Measurements from ENCODE around the gene EDDM13. TPM values are rescaled to one million over a fixed set of nuclear protein-coding genes. Genes with fewer than 3 reads are reported as not detected.
"Not testable (repeated sequence)": the region's sequence is repeated elsewhere in the genome, so short reads cannot be mapped to it uniquely, and the experiment has no call there.

The EDDM13 gene
- total RNA-seq, 1 donor from 2014 or later, result 0.46 TPM

GRCh38 chr19:56321254-56321988 is 48.9 kb downstream of the EDDM13 start:
- no peak for DNase-seq (ENCODE audit: low read depth, low spot score)

DNA sequence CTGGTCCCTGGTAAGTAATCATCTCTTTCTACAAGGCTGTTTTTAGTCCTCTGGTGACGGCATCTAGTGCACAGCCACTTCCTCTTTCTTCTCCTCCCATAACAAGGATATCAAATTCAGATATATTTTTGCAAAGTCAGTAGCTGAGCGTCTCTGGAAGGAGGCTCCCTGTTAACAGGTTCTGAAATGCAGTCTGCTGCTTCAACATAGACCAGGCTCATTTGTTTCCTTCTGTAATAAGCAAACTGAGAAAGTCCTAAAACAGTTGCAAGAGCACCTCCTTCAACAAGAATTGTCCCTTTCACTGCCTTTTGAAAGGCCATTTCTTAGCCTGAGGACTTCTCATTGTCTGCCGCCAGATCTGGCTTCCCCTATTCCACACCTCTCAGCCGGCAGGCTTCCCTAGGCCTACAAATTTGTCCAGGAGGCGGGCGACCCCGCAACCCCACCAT is 49.5 kb downstream of the EDDM13 start:
- no peak for DNase-seq (ENCODE audit: low read depth, low spot score)

DNA sequence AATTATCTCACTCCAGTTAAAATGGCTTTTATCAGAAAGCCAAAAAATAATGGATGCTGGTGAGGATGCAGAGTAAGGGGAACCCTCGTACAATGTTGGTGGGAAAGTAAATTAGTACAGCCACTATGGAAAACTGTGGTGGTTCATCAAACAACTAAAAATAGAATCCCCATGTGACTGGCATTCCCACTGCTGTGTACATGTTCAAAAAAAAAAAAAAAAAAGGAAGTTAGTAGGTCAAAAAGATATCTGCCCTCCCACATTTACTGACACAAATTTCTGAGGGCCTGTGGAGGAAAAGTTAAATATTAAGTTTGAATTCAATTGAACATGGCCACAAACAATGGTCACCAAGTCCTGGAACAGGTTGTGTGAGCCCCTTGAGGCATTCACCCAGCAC is 51.9 kb downstream of the EDDM13 start:
- DNase-seq (ENCODE audit: low read depth, low spot score), result no peak

DNA sequence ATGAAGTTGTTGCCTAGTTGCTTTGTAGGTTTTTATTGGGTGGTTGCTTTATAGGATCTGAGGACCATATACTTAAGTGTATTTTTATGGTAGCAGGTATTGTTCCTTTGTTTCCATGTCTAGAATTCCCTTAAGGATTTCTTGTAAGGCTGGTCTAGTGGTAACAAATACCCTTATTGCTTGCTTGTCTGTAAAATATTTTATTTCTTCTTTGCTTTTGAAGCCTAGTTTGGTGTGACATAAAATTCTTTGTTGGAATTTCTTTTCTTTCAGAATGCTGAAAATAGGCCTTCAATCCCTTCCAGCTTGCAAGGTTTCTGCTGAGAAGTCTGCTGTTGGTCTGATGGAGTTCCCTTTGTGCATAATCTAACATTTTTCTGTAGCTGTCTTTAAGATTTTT is 60.1 kb downstream of the EDDM13 start:
- DNase-seq (ENCODE audit: low read depth, low spot score), result no peak

- DNase-seq (ENCODE audit: low read depth, low spot score), result peak; percentile 29
These were observed 61.0 kb downstream of the EDDM13 start for GRCh38 chr19:56333506-56333905.

DNA sequence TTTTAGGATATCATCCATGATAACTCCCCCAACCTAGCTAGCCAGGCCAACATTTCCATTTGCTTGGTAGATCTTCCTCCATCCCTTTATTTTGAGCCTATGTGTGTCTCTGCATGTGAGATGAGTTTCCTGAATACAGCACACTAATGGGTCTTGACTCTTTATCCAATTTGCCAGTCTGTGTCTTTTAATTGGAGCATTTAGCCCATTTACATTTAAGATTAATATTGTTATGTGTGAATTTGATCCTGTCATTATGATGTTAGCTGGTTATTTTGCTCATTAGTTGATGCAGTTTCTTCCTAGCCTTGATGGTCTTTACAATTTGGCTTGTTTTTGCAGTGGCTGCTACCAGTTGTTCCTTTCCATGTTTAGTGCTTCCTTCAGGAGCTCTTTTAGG is 62.8 kb downstream of the EDDM13 start:
- DNase-seq (ENCODE audit: low read depth, low spot score), result not testable (repeated sequence)

DNA sequence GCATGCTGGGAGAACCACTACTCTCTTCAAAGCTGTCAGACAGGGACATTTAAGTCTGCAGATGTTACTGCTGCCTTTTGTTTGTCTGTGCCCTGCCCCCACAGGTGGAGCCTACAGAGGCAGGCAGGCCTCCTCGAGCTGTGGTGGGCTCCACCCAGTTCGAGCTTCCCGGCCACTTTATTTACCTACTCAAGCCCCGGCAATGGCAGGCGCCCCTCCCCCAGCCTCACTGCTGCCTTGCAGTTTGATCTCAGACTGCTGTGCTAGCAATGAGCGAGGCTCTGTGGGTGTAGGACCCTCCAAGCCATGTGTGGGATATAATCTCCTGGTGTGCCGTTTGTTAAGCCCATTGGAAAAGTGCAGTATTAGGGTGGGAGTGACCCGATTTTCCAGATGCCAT is 64.5 kb downstream of the EDDM13 start:
- not testable (repeated sequence) for DNase-seq (ENCODE audit: low read depth, low spot score)

DNA sequence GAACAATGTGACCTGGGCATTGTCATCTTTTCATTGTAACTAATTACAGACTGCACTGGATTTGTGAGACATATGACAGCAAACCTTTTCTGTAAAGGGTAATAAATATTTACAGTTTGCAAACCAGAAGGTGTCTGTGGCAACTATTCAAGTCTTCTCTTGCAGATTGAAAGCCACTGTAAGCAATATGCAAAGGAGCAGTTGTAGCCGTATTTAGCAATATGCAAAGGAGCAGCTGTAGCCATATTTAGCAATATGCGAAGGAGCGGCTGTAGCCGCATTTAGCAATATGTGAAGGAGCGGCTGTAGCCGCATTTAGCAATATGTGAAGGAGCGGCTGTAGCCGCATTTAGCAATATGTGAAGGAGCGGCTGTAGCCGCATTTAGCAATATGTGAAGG is 66.5 kb downstream of the EDDM13 start:
- DNase-seq (ENCODE audit: low read depth, low spot score), result not testable (repeated sequence)

DNA sequence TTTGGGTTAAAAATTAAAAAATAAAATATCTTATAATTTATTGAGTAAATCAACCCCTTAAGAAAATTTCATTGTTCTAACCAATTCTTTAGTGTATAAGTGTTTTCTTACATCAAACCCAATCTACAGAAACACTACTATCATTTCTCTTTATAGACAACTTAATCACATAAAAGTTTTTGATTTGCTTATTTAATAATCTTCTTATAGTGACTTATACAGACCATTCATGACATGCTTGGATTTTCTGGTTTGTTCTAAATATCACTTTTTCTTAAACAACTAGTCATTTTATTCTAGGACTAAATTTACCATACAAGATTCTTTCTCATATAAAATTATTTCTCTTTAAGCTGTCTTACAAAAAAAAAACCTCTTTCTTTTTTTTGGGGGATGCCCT is 69.4 kb downstream of the EDDM13 start:
- DNase-seq (ENCODE audit: low read depth, low spot score), result no peak

DNA sequence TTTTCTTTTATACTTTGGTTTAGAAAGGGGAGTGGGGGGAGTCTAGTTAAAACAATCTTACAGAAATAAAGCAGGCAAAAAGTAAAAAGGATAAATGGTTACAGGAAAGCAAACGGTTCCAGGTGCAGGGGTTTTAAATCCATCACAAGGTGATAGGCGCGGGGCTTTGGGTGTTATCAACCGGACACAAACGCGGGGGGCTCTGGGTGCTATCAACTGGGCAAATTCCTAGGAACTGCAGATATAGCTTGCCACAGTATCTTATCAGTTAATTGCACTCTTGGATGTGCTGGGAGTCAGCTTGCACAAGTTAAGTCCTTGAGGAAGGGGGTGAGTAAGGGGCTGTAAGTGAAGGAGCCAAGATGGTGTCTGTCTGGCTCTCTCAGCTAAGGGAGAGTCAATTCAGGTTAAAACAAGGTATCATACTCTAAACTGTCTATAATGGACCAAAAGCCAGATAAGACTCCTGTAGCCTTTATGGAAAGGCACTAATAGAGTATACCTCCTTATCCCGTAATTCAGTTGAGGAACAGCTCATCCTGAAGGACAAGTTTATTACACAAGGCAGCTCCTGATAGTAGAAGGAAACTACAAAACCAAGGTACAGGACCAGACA is 74.7 kb downstream of the EDDM13 start:
- no peak for DNase-seq (ENCODE audit: low read depth, low spot score)

DNA sequence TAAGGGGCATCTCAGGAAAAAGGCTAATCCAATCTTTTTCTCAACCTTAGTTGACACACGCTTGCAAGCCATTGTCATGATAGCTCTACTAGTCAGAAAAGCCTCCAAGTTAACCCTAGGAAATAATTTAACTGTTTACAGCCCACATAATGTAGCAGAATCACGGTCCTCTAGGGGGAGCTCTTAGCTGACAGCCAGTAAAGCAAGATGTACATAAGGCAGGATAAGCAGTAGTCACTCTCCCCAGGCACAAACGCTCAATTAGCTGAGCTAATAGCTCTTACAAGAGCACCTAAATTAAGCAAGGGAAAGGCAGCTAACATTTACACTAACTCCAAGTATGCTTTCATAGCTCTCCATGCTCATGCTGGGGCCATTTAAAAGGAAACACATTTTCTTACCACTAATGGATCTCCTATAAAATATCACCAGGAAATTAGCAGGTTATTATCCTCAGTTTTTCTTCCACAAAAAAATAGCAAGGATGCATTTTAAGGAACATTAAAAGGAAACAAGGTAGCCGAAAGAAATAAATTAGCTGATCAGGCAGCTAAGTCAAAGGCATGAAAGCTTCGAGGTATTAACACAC is 75.8 kb downstream of the EDDM13 start:
- DNase-seq (ENCODE audit: low read depth, low spot score), result no peak

- no peak for DNase-seq (ENCODE audit: low read depth, low spot score)
These were observed 78.0 kb downstream of the EDDM13 start for GRCh38 chr19:56350416-56351045.

DNA sequence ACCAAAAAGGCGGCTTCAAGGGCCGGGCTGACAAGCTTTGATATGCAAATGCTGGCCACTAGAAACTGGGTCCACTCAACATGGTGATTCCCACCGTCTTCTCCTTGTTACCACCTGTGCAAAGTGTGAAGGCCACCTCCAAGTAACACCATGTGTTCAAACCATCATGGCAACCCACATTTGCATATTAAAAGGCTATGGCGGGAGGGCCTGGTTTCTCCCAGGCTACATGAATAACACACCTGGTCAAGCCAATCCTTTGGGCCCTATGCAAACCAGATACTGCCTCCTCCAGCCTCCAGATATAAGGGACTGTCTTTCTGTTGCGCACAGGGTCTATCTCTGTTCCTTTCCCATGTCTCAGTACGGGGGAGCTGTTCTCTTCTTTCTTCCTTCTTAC is 78.7 kb downstream of the EDDM13 start:
- DNase-seq (ENCODE audit: low read depth, low spot score), result no peak

DNA sequence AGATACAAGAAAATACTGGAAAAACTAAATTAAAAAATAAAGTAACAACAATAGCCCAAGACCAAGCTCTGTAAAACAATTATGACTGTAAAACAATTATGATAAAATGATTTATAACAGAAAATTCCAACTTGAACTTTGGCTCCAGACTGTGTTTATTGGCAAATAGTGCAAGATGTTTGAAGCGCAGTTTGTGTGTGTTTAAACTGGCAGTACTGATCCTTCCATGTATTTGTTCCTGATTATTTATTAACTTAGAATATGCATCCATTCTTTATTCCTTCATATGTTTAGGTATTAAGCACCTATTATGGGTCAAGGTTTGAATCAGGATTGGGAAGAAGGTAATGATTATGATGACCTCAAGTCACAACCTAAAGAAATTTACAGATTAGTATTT is 83.0 kb downstream of the EDDM13 start:
- no peak for DNase-seq (ENCODE audit: low read depth, low spot score)

GRCh38 chr19:56356944-56357343 is 84.4 kb downstream of the EDDM13 start:
- no peak for DNase-seq (ENCODE audit: low read depth, low spot score)

Other genes with a start within 250 kb of the EDDM13 start
- gene ZNF787, start 151.5 kb upstream of the EDDM13 start, total RNA-seq, result 36.5 and 39.2 TPM in 2 replicates
- gene ZNF444, start 131.5 kb upstream of the EDDM13 start, total RNA-seq, result 15.5 and 16.0 TPM in 2 replicates
- gene GALP, start 96.7 kb upstream of the EDDM13 start, total RNA-seq, result not detected in 2 replicates
- gene ZSCAN5B, start 75.0 kb upstream of the EDDM13 start, total RNA-seq, result not detected in 2 replicates
- gene ZSCAN5C, start 70.5 kb upstream of the EDDM13 start, total RNA-seq, result not detected in 2 replicates
- 5.1 and 7.3 TPM in 2 replicates for gene ZSCAN5A, start 42.1 kb downstream of the EDDM13 start, total RNA-seq
- 1.7 and 2.3 TPM in 2 replicates for gene ZNF582, start 120.8 kb downstream of the EDDM13 start, total RNA-seq
- gene ZNF583, start 131.6 kb downstream of the EDDM13 start, total RNA-seq, result 3.2 and 6.3 TPM in 2 replicates
- gene ZNF667, start 204.6 kb downstream of the EDDM13 start, total RNA-seq, result 2.5 and 3.6 TPM in 2 replicates
- gene ZNF471, start 235.1 kb downstream of the EDDM13 start, total RNA-seq, result 1.8 and 2.9 TPM in 2 replicates